GM21619 (cell line): ENCODE data around the gene TRMT10C.
"Not testable (repeated sequence)": the region's sequence is repeated elsewhere in the genome, so short reads cannot be mapped to it uniquely, and the experiment has no call there.

ENCODE experiments used
- ATAC-seq: cut with Tn5 transposase; IDR thresholded peaks from one replicate; pipeline ENCODE4 v1.9.1; 2021; ENCODE audit not compliant: unreplicated experiment

The TRMT10C gene

DNA sequence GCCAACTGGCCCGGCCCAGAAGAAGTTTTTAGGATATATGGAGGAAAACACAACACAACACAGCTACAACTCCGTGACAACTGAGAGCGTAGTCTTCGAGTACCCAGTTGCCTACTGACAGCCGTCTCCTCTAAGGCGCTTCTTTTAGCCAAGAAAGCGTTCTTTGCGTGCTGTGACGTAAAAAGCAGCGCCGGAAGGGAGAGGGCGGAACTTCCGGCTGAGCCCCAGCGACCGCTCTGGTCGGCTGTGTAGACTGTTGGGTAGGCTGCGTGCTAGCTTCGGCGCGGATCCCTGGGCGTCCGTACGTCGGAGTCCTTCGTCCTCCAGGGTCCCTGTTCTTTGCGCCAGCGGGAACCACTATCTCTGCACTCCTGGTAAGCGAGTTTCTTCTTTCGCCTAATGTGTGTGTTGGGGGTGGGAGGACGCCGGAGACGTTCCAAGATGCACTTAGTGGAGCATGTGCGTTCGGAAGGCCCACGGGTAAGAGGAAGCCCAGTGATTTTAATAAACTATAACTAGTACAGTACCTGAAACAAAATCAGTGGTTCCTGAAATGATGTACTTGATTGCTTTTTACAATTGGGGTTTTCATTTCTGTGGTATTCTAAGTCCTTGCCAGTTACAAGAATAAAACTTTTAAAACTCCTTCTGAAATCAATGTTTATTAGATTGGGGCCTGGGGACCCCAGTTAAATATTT lies at the start of gene TRMT10C:
Gene TRMT10C (plus strand): TSS at position 239 of the 699 bp plus-strand sequence. CDS start 2,914 bp downstream, outside the sequence.
- peak; percentile 100 for ATAC-seq

DNA sequence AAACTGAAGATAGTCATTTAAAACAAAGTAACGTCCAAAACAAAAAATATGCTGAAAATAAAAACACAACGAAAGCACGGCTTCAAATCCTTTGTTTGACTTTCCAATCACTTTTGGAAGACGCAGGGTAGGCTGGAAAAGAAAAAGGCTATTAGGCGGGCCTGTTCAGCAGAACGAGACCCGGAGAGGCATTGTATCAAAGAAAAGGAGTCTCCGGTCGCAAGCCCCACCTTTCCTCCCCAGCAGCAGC lies 49.3 kb upstream of the TRMT10C start:
- peak; percentile 30 for ATAC-seq

DNA sequence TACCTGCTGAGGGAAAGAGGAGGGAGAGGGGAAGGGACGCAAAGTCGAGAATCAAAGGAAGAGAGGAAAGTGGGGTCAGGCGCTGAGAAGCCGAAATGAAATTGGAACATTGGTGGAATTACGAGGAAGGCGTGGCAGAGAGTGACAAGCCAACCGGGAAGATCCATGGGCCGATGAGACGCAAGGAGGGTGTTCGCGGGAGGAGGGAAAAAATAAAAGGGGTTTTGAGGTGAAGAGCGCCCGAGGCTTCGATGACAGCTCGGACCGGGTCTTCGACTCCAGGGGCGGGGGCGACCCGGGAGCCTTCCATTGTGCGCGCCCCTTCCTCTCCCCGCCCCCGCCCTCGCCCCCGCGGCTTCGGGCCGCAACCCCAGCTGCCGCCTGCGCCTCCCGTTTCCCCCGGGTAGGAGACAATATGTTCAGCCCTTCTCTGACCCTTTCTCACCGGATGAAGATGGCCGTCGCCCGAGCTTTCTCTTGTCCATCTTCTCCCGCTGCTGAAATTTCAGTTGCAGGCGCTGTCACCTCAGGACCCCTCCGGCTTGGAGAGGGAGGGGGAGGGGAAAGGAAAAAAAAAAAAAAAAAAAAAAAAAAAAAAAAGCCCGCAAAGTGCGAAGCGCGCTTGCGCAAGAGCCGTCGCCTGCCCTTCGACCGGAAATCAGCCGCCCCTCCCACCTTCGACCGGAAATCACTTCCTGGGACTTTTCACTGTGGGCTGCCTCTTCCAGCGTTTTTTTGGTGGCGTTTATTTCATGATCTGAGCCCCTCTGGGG lies 48.8 kb upstream of the TRMT10C start, which contains the start of gene SENP7:
Gene SENP7 (minus strand): TSS at position 567 of the 773 bp plus-strand sequence. CDS start 82 bp downstream, at position 485.
- peak; percentile 53 for ATAC-seq

DNA sequence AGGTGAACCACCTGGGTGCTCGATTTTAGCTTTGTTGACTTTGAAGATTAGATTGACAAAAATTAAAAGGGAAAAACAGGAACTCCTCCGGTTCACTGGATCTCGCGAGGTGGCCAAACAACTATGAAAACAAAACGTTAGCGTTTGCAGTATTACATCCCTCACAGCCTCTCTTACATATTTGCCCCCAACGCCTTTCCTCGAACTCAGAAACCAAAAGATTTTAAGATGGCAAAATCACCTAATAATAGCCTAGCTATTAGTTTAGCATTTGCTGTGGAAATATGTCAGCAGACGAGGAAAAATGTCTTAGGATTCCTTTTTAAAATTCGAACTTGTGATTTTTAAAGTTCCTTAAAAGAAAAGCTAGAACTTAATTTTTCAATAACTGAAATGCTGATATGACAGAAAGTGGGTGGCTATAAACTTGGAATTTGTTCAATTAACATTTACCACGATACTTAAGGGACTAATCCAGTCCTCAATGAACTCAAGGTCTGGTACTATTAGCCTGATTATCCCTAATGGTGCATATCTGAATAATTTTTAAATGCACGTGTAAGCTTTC lies 48.2 kb upstream of the TRMT10C start:
- ATAC-seq: peak; percentile 25

DNA sequence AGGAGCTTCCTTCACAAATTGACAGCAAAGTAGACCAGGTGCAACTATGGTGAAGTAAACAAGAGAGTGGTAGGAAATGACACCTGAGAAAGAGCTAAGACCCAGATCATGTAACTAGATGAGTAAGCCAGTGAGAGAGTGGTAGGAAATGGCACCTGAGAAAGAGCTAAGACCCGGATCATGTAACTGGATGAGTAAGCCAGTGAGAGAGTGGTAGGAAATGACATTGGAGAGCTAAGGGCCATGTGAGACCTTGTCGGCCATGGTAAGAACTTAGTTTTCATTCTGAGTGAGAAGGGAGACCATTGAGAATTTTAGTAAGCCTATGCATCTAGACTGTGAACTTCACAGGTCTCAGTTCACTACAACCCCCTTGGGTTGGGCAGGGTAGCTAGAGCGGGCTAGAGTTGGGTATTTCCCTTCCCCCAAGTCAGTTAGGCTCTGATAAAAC lies 43.2 kb upstream of the TRMT10C start:
- ATAC-seq: peak; percentile 98

DNA sequence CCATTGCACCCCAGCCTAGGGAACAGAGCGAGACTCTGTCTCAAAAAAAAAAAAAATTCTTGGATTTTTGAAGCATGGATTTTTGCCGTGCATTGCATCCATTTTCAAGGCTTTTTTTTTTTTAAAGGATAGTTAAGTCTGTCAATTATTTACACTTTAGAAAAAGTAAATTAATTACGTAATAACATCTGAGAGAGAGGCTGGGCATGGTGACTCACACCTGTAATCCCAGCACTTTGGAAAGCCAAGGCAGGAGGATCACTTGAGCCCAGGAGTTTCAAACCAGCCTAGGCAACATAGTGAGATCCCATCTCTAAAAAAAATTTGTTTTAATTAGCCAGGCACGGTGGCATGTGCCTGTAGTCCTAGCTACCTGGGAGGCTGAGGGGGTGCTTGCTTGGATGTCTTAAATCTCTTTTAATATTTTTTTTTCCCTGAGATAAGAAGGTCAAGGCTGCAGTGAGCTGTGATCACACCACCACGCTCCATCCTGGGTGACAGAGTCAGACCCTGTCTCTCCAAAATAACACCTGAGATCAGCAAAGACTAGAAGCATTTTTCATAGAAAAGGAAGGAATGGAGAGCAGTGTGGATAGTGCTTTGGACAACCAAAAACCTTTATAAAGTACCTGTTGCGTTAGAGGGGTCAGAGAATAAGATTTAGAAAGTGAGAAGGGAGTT lies 41.8 kb upstream of the TRMT10C start:
- no peak for ATAC-seq

DNA sequence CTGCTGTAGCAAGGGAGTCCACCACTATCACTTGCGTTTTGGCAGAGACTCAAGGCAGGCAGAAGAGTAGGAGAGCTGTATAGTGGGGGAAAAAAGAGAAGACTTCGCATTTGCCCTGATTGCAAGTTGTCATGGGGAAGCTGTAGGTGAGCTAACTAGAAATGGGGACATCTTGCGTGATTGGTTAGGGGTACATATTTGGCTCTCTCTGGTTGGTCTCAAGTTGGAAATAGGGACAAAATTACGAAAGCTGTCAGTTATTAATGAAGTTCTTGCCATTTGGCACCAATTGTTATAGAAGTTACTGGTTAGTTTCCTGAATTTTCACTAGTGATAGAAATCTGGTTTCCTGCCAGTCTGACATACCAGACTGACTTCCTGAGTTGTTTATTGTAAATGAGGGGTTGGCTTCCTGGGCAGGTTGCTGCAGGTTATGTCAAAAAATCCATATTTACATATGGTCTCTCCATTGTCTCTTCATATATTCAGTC lies 40.4 kb upstream of the TRMT10C start:
- ATAC-seq: no peak

DNA sequence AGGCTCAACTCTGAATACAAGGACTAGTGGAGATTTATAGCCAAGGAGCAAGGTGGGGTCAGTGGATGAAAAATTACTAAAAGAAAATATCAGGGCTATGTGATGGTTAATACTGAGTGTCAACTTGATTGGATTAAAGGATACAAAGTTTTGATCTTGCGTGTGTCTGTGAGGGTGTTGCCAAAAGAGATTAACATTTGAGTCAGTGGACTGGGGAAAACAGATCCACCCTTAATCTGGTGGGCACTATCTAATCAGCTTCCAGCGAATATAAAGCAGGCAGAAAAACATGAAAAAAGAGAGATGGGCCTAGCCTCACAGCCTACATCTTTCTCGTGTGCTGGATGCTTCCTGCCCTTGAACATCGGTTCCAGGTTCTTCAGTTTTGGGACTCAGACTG lies 34.2 kb upstream of the TRMT10C start:
- ATAC-seq: no peak

DNA sequence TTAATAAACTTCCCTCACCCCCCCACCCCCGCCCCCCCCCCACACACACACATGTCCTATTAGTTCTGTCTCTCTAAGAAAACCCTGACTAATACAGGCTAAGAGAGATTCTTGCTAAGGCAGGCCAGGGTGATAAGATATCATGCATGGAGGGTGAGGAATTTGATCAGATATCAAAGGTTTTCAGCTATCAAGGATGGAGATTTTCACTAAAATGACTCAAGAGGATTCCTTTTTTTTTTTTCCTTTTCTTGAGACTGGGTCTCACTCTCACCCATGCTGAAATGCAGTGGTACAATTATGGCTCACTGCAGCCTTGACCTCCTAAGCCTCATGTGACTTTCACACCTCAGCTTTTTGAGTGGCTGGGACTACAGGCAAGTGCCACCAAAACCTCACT lies 33.8 kb upstream of the TRMT10C start:
- ATAC-seq: no peak

DNA sequence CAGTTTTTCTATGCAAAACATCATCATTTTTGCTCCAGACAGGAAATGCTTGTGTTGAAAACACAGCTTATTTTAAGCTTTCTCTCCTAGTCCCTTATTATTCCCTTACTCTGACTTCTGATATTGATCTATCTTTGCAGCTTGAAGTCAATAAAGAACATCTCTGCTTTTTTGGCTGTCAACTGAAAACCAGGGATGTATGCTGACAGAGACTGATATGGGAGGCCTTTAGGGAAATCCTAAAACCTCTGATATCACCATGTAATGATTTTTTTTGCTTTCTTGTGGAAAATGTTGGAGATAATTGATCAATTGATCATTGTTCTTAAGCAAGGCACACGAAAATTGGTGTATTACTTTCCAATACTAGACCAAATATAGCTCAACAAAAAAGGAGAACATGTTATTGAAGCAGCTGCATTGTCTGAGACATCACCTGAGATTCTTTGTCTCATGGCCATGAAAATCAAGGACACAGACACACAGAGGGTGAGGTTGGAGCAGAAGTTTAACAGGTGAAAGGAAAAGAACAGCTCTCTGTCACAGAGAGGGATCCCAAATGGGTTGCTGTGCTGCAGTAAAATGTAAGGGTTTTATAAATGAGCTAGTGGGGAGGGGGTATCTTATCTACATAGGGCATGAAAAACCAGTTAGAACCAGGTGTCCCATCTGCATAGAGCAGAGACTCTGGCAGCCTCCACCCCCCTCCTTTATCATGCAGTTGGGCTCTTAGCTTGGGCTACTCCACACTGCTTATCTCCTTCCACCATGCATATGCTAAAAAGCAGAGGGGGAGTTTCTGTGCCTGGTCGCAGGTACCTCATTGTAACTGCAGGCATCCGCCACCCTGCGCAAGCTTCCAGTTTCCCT lies 31.6 kb upstream of the TRMT10C start:
- ATAC-seq: no peak

DNA sequence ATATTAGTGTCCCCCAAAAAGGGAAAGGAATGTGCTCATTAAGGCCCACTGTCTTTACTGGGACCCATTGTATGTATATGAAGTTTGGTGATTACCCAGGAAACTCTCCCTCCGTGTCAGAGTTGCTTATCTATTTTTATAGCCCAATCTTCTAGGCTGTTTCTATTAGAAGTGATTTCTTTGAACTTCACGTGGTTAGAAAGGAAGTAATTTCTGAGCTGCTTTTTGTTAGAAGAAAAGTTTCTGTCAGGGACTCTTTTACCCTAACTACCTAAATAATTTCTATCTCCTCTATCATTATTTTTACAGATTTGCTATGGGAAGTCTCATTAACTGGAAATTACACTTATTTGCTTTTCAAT lies 31.0 kb upstream of the TRMT10C start:
- no peak for ATAC-seq

DNA sequence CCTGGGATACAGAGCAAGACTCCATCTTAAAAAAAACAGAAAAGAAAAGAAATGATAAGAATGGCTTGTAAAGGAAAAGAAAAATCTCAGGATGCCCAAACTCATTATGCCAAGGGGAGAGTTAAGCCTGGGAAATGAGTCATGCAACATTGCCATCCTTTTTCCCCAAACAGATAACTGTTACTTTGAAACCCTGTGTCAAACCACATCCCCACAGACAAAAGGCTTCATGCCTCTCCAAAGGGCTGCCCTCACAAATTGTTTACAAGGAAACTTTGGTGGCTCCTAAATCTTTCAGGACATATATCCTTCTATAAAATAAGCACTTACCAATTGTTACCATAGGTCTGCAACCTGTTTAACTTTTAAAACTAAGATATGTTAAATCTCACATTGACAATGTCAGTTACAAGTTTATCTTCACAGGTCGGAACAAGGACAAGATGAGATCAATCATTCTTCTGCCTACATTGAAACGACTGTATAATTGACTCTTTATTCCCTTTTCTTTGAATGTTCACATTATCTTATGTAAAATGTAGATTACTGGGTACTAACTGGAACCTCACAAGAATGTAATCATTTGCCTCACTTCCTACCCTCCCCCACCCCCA lies 30.1 kb upstream of the TRMT10C start:
- ATAC-seq: no peak

DNA sequence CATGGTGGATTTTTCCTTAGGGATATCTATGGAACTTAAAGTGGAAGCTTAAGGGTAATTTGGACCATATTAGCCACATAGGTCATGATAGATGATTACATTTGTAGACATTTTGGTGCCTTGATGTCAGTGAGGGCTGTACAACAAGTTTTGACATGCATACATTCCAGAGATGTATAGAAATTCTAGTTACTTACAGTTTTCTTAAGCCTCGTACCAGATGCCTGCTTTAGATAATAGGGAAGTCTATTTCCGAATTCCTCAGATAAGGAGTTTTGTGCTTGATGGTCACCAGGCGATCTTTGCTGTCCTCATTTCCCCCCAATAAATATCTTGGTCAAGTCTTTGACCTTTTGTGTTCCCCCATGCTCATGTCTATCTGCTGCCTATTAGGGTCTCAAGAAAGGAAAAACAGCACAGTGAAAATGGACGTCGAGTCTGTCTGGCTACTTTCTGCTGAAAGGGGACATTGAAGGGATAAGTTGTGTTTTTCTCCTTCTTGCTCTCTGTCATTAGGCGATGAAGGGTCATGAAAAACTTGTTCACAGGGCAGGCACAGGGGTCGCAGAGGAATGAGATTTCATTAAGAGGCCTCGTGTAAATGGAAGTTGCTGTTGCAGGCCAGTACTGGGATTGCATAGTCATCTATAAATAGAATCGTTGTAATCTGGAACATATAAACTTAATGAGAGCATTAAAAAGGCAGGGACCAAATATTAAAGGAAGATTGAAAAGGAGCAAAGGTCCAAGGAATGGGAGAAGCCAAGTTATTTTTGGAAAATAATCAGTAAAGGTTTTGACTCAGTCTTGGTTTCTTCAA lies 28.7 kb upstream of the TRMT10C start:
- no peak for ATAC-seq

DNA sequence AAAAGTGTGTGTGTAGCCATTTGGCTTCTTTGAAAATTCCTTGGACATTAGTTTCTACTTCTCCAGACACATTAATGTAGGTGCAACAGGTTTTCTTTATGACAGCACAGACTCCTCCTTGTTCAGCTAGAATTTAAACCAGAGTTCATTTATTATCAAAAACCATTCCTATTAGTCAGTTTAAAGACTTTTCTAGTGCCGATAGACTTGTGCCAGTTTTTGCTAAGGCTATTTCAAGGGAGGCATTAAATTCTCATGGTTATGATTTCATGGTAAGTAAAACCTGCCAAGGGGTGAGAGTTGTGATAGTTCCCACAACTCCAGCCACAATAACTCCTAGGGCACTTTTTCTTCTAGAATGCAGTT lies 28.1 kb upstream of the TRMT10C start:
- ATAC-seq: no peak

DNA sequence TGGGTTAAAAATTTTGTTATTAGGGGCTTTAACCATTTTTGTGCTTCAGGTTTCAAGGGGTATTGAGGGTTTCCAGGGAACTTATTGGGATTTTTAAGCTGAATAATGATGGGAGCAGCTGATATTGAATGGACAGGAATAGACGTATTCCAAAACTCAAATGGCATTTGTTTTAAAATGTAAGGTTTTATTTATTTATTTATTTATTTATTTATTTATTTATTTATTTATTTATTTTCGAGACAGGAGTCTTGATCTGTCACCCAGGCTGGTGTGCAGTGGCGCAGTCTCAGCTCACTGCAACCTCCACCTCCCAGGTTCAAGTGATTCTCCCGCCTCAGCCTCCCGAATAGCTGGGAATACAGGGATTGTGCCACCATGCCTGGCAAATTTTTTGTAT lies 26.4 kb upstream of the TRMT10C start:
- ATAC-seq: no peak

DNA sequence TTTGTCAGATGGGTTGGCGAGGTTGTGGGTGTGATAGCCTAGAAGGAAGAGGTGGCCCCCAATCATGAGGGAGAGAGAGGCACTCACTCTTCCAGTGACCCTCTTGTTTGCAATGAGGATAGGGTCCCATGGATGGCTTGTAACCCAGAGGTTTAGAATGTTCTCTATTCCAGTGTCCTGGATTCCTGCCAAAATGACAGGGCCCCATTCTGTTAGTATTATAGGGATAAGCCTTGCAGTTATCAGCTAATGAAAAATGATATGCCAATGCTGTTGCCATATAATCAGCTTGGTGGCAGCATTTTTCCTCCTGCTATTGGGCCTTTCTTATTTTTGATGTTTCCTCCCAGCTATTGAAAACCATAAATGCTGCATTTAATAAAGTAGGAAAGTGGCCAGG lies 25.4 kb upstream of the TRMT10C start:
- ATAC-seq: no peak

DNA sequence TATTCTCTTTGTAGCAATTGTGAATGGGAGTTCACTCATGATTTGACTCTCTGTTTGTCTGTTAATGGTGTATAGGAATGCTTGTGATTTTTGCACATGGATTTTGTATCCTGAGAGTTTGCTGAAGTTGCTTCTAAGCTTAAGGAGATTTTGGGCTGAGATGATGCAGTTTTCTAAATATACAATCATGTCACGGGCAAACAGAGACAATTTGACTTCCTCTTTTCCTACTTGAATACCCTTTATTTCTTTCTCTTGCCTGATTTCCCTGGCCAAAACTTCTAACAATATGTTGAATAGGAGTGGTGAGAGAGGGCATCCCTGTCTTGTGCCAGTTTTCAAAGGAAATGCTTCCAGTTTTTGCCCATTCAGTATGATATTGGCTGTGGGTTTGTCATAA lies 24.7 kb upstream of the TRMT10C start:
- ATAC-seq: not testable (repeated sequence)

DNA sequence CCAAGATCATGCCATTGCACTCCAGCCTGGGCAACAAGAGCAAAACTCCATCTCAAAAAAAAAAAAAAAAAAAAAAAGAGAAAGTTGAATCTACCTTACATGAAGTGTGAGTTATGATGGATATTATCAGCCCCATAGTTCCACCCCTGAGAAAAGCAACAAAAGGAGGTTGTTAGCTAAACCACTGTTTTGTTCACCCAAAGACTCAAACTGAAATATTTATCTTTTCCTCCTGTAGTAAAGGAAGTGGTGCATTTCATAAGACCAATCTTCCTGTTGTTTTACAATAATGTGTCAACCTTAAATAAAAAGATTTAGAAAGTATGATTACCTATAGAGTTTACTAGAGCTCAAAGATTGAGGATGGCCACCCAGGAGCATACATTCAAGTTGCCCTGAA lies 18.7 kb upstream of the TRMT10C start:
- no peak for ATAC-seq

DNA sequence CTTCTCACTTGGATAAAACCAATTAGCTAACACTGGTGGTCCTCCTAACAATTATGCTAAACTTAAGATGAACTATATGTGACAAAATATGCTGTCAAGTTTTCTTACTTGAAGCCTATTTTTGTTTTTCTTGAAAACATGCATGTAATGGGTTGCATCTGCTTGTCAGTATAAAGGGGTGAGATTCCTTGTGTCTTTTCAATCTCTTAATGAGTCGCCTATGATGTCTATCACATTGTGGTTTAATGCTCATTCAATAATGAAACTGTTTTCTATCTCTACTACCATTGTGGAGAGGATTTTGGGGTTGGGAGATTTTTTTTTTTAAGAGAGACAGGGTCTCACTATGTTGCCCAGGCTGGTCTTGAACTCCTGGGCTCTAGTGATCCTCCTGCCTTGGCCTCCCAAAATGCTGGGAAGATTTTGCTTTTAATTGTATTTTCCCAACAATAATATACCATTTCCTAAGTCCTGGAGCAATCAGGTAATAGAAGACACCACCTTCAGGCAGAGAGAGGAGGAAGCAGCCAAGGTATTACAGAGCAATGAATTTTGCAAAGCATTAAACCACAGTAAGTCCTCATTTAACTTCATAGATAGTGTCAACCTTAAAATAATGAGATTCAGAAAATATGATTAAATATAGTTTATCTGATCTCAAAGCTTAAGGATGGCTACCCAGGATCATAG lies 17.4 kb upstream of the TRMT10C start:
- ATAC-seq: no peak
